T-helper 2 cell treated with Interferon-gamma antibody and Interleukin-4, amounts not matched to agents 5 μg/mL and 100 μg/mL, for 36 hours (primary cell): ENCODE measurements around the gene PHACTR3.

Source experiments
- DNase-seq: peaks from one replicate; pipeline ENCODE4 v3.0.0; 2021; ENCODE audit warnings: low spot score
- H3K27ac Mint-ChIP-seq: one replicate; pipeline ENCODE4 v1.8.0; 2021; ENCODE audit warnings: mild to moderate bottlenecking, mixed read lengths
- H3K27me3 Mint-ChIP-seq: one replicate; pipeline ENCODE4 v1.8.0; 2021; ENCODE audit warnings: low read depth, mixed read lengths
- H3K36me3 Mint-ChIP-seq: one replicate; pipeline ENCODE4 v1.8.0; 2021; ENCODE audit warnings: low read depth, mixed read lengths
- H3K4me1 Mint-ChIP-seq: one replicate; pipeline ENCODE4 v1.8.0; 2021; ENCODE audit warnings: low read depth, mixed read lengths
- H3K4me3 Mint-ChIP-seq: one replicate; pipeline ENCODE4 v1.8.0; 2022; ENCODE audit warnings: mild to moderate bottlenecking, moderate library complexity, mixed read lengths
- H3K9me3 Mint-ChIP-seq: one replicate; pipeline ENCODE4 v1.8.0; 2021; ENCODE audit warnings: mixed read lengths

Gene PHACTR3

GRCh38 chr20:59820204-59821041 is 216.1 kb downstream of the PHACTR3 start:
- no peak overlapping the region for H3K4me3 Mint-ChIP-seq
- DNase-seq = no peak
- H3K9me3 Mint-ChIP-seq = no peaks in the 10 kb centered on the region
- no peaks in the 10 kb centered on the region for H3K27me3 Mint-ChIP-seq
- H3K4me1 Mint-ChIP-seq = no peaks in the 10 kb centered on the region
- H3K36me3 Mint-ChIP-seq = no peaks in the 10 kb centered on the region
- H3K27ac Mint-ChIP-seq = no peak overlapping the region

GRCh38 chr20:59821201-59821600 is 216.9 kb downstream of the PHACTR3 start:
- Mint-ChIP-seq H3K27me3 (no peaks in the 10 kb centered on the region), H3K4me3 (no peak overlapping the region), H3K9me3 (no peaks in the 10 kb centered on the region), H3K36me3 (no peaks in the 10 kb centered on the region), H3K27ac (no peak overlapping the region), H3K4me1 (no peaks in the 10 kb centered on the region)
- no peak for DNase-seq

GRCh38 chr20:59821788-59822187 is 217.4 kb downstream of the PHACTR3 start:
- H3K36me3 Mint-ChIP-seq = no peaks in the 10 kb centered on the region
- no peaks in the 10 kb centered on the region for H3K4me1 Mint-ChIP-seq
- no peak for DNase-seq

GRCh38 chr20:59822291-59823029 is 218.1 kb downstream of the PHACTR3 start:
- no peak overlapping the region for H3K27ac Mint-ChIP-seq

More at GRCh38 chr20:59821788-59822187, 217.4 kb downstream of the PHACTR3 start:
- H3K4me3 Mint-ChIP-seq = no peak overlapping the region
- H3K27ac Mint-ChIP-seq = no peak overlapping the region
- no peaks in the 10 kb centered on the region for H3K27me3 Mint-ChIP-seq
- no peaks in the 10 kb centered on the region for H3K9me3 Mint-ChIP-seq

GRCh38 chr20:59823030-59823423 is 218.7 kb downstream of the PHACTR3 start:
- Mint-ChIP-seq H3K27ac (no peak overlapping the region), H3K9me3 (no peaks in the 10 kb centered on the region), H3K4me1 (no peaks in the 10 kb centered on the region), H3K27me3 (no peaks in the 10 kb centered on the region), H3K36me3 (no peaks in the 10 kb centered on the region), H3K4me3 (no peak overlapping the region)
- DNase-seq = no peak

More at GRCh38 chr20:59822291-59823029, 218.1 kb downstream of the PHACTR3 start:
- no peaks in the 10 kb centered on the region for H3K27me3 Mint-ChIP-seq
- no peaks in the 10 kb centered on the region for H3K9me3 Mint-ChIP-seq
- DNase-seq = no peak
- no peaks in the 10 kb centered on the region for H3K4me1 Mint-ChIP-seq
- no peaks in the 10 kb centered on the region for H3K36me3 Mint-ChIP-seq
- no peak overlapping the region for H3K4me3 Mint-ChIP-seq

GRCh38 chr20:59823491-59824259 is 219.3 kb downstream of the PHACTR3 start:
- H3K9me3 Mint-ChIP-seq = no peaks in the 10 kb centered on the region
- no peaks in the 10 kb centered on the region for H3K27me3 Mint-ChIP-seq

GRCh38 chr20:59824711-59825562 is 220.6 kb downstream of the PHACTR3 start:
- Mint-ChIP-seq H3K36me3 (no peaks in the 10 kb centered on the region), H3K27me3 (no peaks in the 10 kb centered on the region), H3K27ac (no peak overlapping the region), H3K9me3 (no peaks in the 10 kb centered on the region), H3K4me3 (no peak overlapping the region), H3K4me1 (no peaks in the 10 kb centered on the region)
- DNase-seq = no peak

More at GRCh38 chr20:59823491-59824259, 219.3 kb downstream of the PHACTR3 start:
- H3K4me1 Mint-ChIP-seq = no peaks in the 10 kb centered on the region
- no peak overlapping the region for H3K27ac Mint-ChIP-seq
- H3K4me3 Mint-ChIP-seq = no peak overlapping the region
- H3K36me3 Mint-ChIP-seq = no peaks in the 10 kb centered on the region
- DNase-seq = no peak

GRCh38 chr20:59825563-59825920 is 221.2 kb downstream of the PHACTR3 start:
- no peak overlapping the region for H3K4me3 Mint-ChIP-seq
- H3K4me1 Mint-ChIP-seq = no peaks in the 10 kb centered on the region
- H3K9me3 Mint-ChIP-seq = no peaks in the 10 kb centered on the region
- H3K27ac Mint-ChIP-seq = no peak overlapping the region
- no peak for DNase-seq
- H3K27me3 Mint-ChIP-seq = no peaks in the 10 kb centered on the region
- H3K36me3 Mint-ChIP-seq = no peaks in the 10 kb centered on the region

GRCh38 chr20:59825944-59826759 is 221.8 kb downstream of the PHACTR3 start:
- no peaks in the 10 kb centered on the region for H3K4me1 Mint-ChIP-seq
- no peaks in the 10 kb centered on the region for H3K9me3 Mint-ChIP-seq
- no peak for DNase-seq
- H3K27me3 Mint-ChIP-seq = no peaks in the 10 kb centered on the region
- no peaks in the 10 kb centered on the region for H3K36me3 Mint-ChIP-seq
- H3K27ac Mint-ChIP-seq = no peak overlapping the region
- H3K4me3 Mint-ChIP-seq = no peak overlapping the region

GRCh38 chr20:59827138-59828056 is 223.1 kb downstream of the PHACTR3 start:
- Mint-ChIP-seq H3K9me3 (no peaks in the 10 kb centered on the region), H3K4me3 (no peak overlapping the region), H3K27ac (no peak overlapping the region), H3K36me3 (no peaks in the 10 kb centered on the region), H3K4me1 (no peaks in the 10 kb centered on the region), H3K27me3 (no peaks in the 10 kb centered on the region)
- no peak for DNase-seq

GRCh38 chr20:59828125-59829053 is 224.0 kb downstream of the PHACTR3 start:
- H3K9me3 Mint-ChIP-seq = no peaks in the 10 kb centered on the region
- no peaks in the 10 kb centered on the region for H3K27me3 Mint-ChIP-seq
- H3K4me3 Mint-ChIP-seq = no peak overlapping the region
- no peaks in the 10 kb centered on the region for H3K4me1 Mint-ChIP-seq
- H3K36me3 Mint-ChIP-seq = no peaks in the 10 kb centered on the region
- H3K27ac Mint-ChIP-seq = no peak overlapping the region
- DNase-seq = no peak
